ENCODE measurements around the gene MMD.
"Not testable (repeated sequence)": the region's sequence is repeated elsewhere in the genome, so short reads cannot be mapped to it uniquely, and the experiment has no call there.

Gene MMD

DNA sequence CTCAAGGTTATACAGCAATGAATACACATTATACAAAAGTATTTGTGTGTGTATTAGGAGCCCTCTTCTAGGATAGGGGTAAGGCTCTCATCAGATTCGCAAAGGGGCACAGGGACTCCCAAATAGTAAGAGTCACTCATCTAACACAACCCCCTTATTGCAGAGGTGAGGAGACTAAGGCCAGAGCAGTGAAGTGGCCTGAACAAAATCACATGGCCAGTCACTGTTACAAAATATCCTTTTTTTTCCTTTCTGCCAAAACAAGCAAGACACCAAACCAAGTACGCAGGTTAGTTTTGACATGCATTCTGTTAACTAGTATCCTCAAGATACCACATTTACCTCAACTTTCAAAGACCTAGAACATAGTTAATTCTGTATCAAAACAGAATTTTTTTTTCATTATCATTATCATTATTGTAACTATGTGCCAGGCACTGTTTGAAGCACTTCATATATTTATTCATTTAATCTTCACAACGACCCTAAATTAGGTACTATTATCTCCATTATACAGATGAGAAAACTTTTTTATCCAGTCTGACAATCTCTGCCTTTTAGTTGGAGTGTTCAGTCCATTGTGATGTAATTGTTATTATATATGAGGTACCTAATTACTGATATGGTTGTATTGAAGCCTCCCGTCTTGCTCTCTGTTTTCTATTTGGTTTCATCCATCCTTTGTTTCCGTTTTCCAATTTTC lies 25.7 kb downstream of the MMD start:
- no peak for DNase-seq (ENCODE audit: low read depth in 1 of 2, low spot score in 1 of 2)

DNA sequence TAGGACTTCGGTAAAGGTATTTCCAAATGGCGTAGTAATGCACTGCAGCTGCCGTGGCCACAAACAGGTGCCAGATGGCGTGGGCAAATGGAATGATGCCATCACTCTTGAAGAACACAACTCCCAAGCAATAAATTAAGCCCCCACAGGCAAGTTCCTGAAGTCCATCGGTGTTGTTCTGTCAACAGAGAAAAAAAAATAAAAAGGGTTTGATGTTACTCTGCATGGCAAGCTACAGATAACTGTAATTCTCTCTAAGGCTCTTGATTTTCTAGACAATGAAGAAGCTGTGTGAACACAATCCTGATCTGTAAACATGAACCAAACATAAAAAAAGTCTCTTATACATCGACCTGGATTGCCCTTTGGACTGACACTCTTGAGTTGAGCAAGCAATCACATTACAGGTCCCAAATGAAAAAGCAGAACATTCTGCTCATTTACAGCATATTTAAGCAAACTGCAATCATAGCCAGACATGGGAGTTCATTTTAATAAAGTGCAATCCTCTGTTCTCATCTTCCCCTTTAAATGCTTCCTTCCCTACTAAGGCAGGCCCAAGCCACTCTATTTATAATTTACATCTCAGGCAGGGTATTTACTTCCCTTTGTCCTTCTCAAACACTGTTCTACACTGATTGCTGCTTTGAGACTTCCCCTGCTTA lies 27.1 kb downstream of the MMD start:
- no peak for DNase-seq (ENCODE audit: low read depth in 1 of 2, low spot score in 1 of 2)

DNA sequence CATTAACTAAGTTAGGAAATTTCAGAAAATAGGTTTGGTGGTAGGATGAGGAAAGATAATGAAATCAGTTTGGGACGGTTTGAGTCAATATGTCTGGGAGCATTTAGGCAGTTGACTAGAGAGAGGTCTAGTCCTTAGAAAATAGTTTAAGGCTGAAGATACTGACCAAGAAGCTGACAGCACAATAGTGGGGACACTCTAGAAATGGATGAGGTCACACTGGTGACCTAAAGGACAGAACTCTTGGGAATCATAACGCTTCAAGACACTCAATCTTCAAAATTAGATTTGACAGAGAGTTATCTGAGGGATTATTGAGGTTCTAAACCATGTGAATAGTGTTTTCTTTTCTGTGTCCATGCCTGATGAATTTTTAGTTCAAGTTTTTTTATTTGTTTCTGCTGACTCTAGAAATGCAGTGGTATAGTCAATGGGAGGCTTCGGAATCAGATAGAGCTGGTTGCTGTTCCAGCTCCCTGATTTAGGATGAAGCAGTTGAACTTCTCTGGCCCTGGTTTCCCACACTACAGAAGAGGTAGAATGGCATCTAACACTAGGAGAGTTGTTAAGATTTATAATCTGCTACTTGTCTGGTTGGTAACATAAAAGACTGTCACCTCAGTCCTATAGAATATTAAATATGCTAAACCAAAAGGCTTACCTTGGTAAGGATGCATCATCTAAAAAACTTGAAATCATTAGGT lies 29.7 kb downstream of the MMD start:
- DNase-seq (ENCODE audit: low read depth in 1 of 2, low spot score in 1 of 2), result no peak

DNA sequence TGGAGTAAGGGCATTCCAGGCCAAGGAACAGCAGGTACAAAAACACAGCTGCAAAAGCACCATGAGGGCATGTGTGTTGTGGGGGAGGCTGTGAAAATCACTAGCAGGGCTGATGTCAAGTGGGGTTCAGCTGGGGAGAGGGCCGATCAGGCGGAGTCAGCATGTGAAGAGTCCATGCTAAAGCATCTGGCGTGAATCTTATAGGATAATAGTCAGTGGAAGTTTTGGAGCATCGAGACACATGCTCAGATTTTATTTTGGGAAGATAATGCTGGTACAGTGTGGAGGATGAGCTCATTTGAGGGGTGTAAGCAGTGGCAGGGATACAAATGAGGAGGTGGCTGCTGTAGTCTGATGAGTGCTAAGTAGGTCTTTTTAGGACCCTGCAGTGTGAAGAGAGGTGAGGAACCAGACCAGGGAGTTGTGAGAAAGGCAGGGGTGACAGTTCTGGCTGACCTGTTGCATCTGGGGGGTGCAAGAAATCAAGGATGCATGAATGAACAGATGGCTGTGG lies 30.3 kb downstream of the MMD start:
- DNase-seq (ENCODE audit: low read depth in 1 of 2, low spot score in 1 of 2), result no peak

DNA sequence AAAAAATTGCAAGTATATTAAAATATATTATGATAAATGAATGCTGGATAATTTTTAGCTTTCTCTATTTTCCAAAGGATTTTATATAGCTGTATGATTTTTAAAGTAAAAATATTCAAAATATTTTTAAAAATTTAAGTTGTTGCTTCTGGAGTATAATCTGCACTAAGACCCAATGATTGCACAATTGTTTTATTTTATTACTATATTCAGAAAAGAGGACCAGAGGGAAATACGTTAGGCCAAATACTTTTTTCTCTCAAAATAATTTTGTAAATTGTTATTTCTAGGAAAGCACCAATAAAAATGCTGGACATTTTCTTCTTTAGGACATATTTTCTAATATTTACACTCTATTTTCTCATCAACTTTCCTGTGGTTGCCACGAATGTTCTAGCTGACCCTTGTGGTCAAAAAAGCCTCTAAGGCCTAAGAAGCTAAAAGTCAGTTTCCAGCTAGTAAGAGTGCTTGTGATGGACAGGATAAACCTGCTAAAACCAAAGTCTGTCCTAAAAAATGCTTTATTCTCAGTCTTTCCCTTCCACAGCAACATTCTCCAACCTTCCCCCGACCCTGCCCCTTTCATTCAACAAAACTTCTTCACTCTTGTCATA lies 31.2 kb downstream of the MMD start:
- no peak for DNase-seq (ENCODE audit: low read depth in 1 of 2, low spot score in 1 of 2)

DNA sequence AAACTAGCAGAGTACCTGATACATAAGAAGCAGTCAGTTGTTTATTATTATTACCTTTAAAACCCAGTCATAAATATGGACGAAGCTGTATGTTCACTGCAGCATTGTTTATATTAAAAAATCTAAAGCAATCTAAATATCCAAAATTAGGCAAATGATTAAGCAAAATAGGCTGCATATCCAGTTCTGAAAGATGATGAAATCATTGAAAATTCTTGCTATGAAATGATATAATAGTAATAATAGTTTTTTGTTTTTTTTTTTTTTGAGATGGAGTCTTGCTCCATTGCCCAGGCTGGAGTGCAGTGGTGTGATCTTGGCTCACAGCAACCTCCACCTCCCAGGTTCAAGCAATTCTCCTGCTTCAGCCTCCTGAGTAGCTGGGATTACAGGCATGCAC lies 31.9 kb downstream of the MMD start:
- DNase-seq (ENCODE audit: low read depth in 1 of 2, low spot score in 1 of 2), result not testable (repeated sequence)

DNA sequence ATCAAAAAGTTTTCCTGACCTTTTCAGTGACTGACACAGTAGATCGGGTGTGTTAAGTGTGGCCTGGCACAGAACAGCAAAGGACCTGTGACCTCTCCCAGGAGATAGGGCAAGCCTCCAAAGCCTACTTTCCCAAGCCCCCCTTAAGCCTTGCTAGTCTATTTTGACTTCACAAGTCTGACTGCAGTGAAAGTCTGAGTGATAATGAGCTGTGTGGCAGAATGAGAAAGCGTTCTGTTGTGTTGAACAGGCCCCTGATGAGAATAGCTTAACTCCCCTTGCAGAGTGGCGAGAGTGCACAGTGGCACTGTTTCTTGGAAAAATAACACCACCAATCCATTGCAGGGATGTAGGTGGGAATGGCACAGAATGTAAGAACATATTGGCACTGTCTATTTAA lies 32.8 kb downstream of the MMD start:
- no peak for DNase-seq (ENCODE audit: low read depth in 1 of 2, low spot score in 1 of 2)

DNA sequence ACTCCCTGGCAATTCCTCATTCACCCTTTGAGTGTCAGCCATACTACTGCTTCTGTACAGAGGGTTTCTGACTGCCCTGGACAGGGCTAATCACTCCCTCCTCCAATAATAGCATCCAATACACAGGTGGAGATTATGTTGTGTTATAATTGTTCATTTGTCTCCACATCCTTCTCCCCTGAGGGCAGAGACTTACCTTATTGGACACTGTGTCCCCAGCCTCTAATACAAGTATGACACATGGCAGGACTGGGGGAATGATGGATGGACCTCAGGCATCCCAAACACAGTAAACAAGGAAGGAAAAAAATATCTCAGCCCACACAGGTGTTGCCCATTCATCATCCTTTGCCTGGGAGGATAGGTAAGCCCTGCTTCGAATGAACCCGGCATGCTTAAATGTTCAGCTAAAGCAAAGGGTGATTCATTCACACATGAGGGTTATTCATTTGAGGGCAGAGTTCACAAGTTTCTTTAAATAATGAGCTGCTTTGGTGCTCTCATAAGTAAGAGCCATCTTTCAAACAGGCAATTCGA lies 34.8 kb downstream of the MMD start:
- no peak for DNase-seq (ENCODE audit: low read depth in 1 of 2, low spot score in 1 of 2)

DNA sequence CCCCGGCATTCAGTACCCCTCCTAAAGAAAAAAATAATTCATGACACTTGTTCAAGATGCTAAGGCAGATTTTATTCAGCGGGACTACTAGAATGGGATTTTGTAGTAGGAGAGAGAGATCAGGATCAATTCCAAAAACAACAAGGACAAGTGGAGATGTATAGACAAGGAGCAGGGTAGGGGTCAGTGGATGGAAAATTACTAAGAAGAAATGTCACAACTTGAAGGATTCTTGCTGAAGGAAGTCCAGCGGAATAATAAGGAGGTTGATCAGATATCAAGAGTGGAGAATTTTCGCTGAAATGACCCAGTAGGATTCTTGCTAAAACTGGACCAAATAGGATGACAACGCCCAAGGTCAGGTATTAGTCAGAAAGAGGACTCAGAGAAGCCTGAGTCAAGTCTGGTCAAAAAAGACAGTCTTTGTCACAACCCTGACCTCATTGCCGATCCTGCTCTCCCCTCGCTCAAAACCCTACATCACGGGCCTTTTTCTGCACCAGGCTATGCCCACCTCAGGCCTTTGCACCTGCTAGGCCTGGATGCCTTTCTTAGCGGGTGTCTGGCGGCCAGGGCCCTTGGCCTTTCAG lies 36.9 kb downstream of the MMD start:
- DNase-seq (ENCODE audit: low read depth in 1 of 2, low spot score in 1 of 2), result no peak

DNA sequence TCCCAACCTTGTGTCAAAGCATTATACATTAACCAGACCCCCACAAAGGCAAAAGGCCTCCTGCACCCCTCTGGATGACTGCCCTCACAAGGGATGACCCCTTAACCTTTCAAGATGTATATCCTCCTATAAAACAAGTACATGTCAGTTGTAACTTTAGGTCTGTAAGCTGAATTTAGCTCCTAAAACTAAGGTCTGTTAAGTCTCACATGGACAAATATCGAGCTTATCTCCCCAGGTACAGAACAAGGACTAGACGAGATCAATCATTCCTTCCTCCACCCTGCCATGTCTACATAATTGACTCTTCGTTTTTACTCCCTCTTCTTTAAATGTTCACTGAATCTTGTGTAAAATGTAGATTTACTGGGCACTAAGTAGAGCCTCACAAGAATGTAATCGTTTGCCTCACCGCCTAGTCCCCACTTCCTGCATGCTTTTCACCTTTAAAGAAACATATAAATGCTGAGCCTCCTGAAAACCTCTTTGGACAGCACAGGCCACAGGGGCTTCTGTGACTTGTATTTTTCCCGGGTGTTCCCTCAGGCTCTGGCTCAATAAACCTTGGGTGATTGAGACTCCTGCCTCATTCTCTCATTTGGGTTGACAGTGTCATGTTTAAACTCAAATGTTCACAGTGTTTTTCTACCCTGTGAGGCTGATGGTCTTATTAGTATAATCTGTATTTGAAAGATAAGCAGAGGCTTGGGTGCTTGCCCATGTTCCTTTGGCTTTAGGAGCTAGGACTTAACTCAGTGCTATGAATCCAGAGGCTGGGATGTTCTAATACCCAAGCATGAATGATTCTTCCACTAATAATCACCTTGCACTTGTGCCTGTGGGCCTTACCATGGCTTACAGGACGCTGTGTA lies 37.6 kb downstream of the MMD start:
- no peak for DNase-seq (ENCODE audit: low read depth in 1 of 2, low spot score in 1 of 2)

DNA sequence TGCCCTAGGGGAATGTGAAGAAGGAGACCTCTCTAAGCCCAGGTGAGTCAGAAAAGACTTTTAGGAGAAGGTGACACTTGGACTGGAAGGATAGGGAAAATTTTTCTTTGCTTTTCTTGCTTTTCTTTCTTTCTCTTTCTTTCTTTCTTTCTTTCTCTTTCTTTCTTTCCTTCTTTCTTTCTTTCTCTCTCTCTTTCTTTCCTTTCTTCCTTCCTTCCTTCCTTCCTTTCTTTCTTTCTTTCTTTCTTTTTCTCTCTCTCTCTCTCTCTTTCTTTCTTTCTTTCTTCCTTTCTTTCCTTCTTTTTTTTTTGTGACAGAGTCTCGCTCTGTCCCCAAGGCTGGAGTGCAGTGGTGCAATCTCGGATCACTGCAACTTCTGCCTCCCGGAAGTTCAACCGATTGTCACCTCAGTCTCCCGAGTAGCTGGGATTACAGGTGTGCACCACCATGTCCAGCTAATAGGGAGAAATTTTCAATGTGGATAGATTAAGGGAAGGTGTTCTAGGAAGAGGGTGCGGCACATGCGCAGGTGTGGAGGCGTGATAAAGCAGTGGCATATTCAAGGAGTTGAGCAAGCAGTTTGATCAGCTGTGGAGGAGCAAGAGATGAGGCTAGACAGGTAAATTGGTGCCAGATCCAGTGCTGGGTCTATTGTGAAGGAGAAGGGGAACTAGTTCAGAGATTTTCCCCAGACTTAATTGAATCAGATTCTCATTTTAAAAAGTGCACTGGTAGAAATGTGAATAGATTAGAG lies 40.4 kb downstream of the MMD start:
- no peak for DNase-seq (ENCODE audit: low read depth in 1 of 2, low spot score in 1 of 2)

DNA sequence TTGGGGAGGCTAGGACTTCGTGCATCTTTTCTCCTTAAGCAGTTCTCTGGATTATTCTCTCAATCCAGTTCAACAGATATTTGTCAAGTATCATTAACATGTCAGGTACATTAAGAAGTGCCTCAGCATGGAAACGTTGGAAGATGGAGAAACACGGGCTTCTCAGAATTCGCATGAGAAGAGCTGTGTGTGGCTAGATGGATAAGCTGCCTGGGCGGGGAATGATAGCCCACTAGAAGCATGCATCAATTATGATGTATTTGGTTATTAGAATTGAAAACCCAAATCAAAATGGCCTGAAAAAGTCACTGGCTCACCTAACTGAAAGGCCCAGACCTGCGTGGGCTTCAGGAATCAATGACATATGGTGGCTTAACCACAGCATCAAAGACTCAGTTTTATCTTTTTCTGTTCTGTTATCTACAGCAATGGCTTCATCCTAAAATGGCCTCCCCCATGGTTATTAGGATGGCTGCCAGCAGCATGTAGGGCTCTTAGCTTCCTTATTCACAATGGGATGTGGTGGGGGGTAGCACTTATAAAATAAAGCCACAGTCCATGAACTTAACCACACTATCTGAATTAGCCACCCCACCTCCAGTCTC lies 43.9 kb downstream of the MMD start:
- DNase-seq (ENCODE audit: low read depth in 1 of 2, low spot score in 1 of 2), result no peak

DNA sequence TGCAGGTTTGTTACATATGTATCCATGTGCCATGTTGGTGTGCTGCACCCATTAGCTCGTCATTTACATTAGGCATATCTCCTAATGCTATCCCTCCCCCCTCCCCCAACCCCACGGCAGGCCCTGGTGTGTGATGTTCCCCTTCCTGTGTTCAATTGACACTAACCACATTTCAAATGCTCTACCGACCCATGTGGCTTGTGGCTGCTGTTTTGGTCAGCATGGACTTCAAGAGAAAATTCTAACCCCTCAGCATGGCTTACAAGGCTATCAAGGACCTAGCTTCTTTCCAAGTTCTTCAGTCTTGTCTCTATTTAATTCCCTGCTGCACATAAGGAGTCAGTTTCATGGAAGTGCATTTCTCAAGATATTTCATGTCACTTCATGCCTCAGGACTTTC lies 52.9 kb downstream of the MMD start:
- no peak for DNase-seq (ENCODE audit: low read depth in 1 of 2, low spot score in 1 of 2)

DNA sequence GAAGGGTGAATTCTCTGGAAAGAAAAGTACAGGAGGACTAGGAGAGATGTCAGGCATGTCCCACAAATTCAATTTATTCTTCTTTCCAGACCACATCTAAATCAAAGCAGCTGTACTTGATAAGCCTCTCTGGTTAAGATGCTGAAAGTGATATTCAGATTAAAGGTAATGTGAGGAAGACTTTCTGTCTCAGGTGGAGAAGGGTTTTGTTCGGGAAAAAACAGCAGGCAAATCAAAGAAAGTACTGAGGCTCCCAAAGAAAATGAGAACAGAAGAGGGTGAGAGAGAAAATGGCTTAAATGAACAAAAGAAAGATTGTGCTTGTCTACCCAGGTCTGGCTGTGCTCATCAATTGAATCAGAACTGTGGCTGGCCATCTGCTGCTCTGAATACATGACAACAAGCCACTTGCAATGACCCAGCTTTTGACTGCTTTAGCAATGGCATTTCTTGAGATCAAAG lies 55.6 kb downstream of the MMD start:
- DNase-seq (ENCODE audit: low read depth in 1 of 2, low spot score in 1 of 2), result no peak

DNA sequence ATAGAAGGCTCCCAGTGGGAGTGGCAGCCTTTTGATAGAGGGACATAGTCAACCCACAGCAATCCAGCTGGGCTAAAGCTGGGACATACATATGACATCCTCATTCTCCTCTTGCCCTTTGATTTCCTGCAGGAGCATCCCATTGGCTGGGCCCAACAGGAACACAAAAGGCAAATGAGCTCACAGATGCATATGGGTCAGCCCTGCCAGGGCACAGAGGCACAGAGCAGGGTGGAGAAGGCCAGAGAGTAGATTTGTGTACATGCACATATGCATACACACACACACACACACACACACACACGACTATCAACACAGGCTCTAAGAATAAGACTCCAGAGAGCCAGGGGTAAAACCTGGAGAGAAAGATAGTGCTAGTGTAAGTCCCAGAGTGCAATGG lies 58.6 kb downstream of the MMD start:
- DNase-seq (ENCODE audit: low read depth in 1 of 2, low spot score in 1 of 2), result no peak

DNA sequence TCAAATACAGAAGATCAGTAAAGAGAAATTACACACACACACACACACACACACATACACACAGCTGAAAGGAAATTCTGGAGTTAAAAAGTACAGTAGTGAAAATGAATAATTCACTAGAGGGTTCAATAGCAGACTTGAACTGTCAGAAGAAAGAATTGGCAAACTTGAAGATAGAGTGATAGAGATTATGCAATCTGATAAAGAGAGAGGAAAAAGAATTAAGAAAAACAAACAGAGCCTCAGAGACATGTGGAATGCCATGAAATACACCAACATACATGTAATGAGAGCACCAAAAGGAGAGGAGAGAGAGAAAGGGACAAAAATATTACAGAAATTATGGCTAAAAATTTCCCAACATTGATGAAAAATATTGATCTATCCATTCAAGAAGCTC lies 60.7 kb downstream of the MMD start:
- no peak for DNase-seq (ENCODE audit: low read depth in 1 of 2, low spot score in 1 of 2)

DNA sequence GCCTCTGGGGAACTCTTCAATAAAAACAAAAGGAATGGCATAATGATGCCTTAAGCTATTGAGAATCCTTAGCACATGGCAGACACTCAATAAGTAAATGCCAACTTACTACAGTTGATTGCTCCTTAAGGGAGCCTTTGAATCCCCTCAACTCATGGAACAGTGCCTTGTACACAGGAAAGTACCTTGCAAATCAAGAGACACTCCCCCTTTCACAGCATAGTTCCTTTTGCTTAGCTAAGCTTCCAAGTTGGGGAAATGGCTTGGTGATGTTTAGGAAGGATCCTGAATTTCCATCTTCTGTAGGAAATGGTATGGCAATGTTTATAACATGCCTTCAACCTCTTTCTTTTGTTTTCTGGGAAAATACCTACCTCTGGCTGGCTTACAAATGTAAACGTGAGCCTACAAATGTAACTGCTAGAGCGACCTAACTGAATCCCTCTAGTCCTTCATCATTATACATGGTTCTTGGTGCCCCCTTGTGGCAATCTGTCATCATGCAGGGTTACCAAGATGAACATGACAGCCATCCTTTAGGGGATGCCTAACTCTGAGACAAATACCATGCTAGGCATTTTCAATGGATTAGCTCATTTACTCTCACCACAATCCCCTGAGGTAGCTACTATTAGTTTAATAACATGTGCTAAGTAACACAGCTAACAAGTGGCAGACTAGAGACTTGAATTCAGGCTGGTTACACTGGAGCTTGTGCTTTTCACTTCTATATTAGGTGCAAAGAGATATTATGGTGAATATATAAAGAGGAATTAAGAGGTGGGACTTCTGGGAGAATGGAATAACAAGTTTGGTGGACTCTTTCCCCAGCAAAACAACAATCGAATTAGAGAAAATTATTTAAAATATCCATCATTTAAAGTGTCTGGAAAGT lies 65.0 kb downstream of the MMD start:
- peak; percentile 30 to 66 for DNase-seq (ENCODE audit: low read depth in 1 of 2, low spot score in 1 of 2)

DNA sequence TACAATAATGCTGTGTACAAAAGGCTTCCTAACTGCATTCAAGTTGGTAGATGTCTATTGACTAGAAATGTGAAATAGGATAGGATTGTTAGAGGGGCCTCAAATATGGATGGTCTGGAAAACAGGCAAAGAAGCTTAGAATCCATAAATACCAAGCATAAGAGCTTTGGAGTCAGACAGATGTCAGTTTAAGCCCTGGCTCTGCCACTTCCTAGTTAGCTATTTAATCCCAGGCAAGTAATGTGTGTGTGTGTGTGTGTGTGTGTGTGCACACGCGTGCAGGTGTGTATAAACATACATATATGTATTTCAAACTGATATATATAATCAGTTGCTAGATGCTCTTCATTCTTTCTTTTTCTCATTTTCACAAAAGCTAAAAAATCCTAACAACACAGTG lies 66.7 kb downstream of the MMD start:
- DNase-seq (ENCODE audit: low read depth in 1 of 2, low spot score in 1 of 2), result no peak
